MCF 10A (cell line): ENCODE measurements around the gene EDDM3A. TPM values are rescaled to one million over a fixed set of nuclear protein-coding genes. Genes with fewer than 3 reads are reported as not detected.

Experiments
- BruUV-seq: library from RNA; stranded (reverse); fragments of 400-500 nt; replicated peaks from 2 replicates; lab custom pipeline; 2021; lab: Mats Ljungman, UMichigan
- CTCF ChIA-PET: fragments of 300-600 bp; sonication (Branson Sonifier 250); formaldehyde crosslinking; extraction: SDS; loops from one replicate; lab custom pipeline; 2021; ENCODE audit warnings: antibody characterized with exemption, inconsistent platforms; lab: Yijun Ruan, JAX
- POLR2A ChIA-PET: fragments of 300-600, 350-650 bp; sonication (Branson Sonifier 250); formaldehyde crosslinking; extraction: SDS; loops from one replicate; lab custom pipeline; 2020; ENCODE audit warnings: antibody characterized with exemption, inconsistent platforms; lab: Yijun Ruan, JAX
- DNase-seq: peaks from one replicate; pipeline ENCODE4 v3.0.0-alpha.2; 2018; ENCODE audit not compliant: unreplicated experiment
- H3K27ac Mint-ChIP-seq: one replicate; pipeline ENCODE4 v1.8.0; 2022; ENCODE audit warnings: mild to moderate bottlenecking, low read depth, mixed read lengths; ENCODE audit not compliant: unreplicated experiment
- H3K27me3 Mint-ChIP-seq: one replicate; pipeline ENCODE4 v1.8.0; 2022; ENCODE audit warnings: mixed read lengths; ENCODE audit not compliant: insufficient read depth, unreplicated experiment
- H3K36me3 Mint-ChIP-seq: one replicate; pipeline ENCODE4 v1.8.0; 2022; ENCODE audit warnings: mild to moderate bottlenecking, moderate library complexity, mixed read lengths; ENCODE audit not compliant: insufficient read depth, unreplicated experiment
- H3K4me1 Mint-ChIP-seq: one replicate; pipeline ENCODE4 v1.8.0; 2022; ENCODE audit warnings: mixed read lengths; ENCODE audit not compliant: insufficient read depth, unreplicated experiment
- H3K4me3 Mint-ChIP-seq: one replicate; pipeline ENCODE4 v1.8.0; 2022; ENCODE audit warnings: mild to moderate bottlenecking, moderate library complexity, mixed read lengths; ENCODE audit not compliant: unreplicated experiment
- H3K9me3 Mint-ChIP-seq: one replicate; pipeline ENCODE4 v1.8.0; 2022; ENCODE audit warnings: mixed read lengths; ENCODE audit not compliant: unreplicated experiment
- intact Hi-C: fragments of 100-400 bp; cut with micrococcal nuclease; formaldehyde crosslinking; loops from 2 replicates; pipeline ENCODE4 v1.14.1; 2022
- total RNA-seq: library from RNA; stranded (reverse); gene quantifications from 2 replicates; pipeline ENCODE4 v1.2.3, GENCODE V29; 2022
- TF ChIP-seq, protein P1 (sequence below): fragments of 200-600 bp; IDR thresholded peaks from one replicate; pipeline ENCODE4 v1.8.0; 2022; ENCODE audit warnings: antibody characterized with exemption, mild to moderate bottlenecking; ENCODE audit not compliant: unreplicated experiment

Gene EDDM3A
- total RNA-seq, 1 experiment from 2014 or later, result not detected

DNA sequence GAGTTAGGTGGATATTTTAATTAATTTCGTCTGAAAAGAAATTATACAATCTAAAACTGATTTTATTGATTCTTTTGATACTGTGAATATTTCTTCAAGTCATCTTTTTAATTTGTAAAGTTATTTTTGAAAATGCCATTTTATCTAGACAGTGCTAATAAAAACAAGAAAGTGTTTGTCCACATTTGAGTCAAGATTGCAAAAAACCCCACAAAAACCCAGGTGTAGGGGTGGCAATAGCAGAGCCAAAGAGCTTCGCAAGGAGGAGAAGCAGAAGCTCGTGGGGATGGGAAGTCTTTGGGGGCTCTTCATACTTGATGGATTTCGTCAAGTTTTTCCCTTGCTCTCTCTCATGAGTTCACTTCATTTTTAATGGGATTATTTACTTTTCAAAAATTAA, 41.3 kb downstream of the EDDM3A start:
- Mint-ChIP-seq H3K4me1 (no peaks in the 10 kb centered on the region), H3K9me3 (no peaks in the 10 kb centered on the region), H3K36me3 (no peaks in the 10 kb centered on the region), H3K27ac (no peak overlapping the region), H3K27me3 (peaks cover 12% of the 10 kb centered on the region), H3K4me3 (no peak overlapping the region)
- intact Hi-C loops, result no loop called here
- ChIA-PET POLR2A (no interaction called here), CTCF (interaction anchor here (0.7 kb wide), 1 partner anchor 177 kb away, joined by 3 read pairs; no protein-coding TSS in a partner anchor)
- TF ChIP-seq, protein P1, sequence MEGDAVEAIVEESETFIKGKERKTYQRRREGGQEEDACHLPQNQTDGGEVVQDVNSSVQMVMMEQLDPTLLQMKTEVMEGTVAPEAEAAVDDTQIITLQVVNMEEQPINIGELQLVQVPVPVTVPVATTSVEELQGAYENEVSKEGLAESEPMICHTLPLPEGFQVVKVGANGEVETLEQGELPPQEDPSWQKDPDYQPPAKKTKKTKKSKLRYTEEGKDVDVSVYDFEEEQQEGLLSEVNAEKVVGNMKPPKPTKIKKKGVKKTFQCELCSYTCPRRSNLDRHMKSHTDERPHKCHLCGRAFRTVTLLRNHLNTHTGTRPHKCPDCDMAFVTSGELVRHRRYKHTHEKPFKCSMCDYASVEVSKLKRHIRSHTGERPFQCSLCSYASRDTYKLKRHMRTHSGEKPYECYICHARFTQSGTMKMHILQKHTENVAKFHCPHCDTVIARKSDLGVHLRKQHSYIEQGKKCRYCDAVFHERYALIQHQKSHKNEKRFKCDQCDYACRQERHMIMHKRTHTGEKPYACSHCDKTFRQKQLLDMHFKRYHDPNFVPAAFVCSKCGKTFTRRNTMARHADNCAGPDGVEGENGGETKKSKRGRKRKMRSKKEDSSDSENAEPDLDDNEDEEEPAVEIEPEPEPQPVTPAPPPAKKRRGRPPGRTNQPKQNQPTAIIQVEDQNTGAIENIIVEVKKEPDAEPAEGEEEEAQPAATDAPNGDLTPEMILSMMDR, result no peak
- no TSS peak for BruUV-seq
- DNase-seq, result no peak

DNA sequence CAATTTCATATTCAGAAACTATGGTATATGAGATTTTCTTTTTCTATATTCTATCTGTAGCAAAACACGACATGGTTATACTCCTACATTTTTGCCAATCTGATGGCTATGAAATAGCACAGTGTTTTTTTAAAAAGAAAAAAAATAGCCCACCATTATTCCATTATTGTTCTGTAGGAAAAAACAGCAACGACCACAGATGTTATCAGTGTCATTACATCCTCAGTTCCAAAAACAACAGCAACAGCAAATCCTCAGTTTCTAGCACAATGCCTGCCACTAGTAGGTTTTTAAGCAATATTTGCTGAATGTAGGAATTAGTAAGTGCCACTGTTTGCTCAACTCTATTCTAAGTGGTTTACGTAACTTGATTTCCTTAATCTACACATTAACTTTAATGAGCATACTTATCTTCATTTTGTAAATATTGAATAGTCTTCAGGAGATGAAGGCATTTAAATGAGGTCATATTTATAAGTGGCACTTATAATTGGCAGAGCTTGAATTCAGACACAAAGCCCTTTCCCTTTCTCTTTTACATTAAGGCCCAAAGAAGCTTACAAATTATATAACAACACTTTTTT, 43.6 kb downstream of the EDDM3A start:
- Mint-ChIP-seq H3K4me1 (no peaks in the 10 kb centered on the region), H3K27me3 (peaks cover 15% of the 10 kb centered on the region), H3K27ac (no peak overlapping the region), H3K36me3 (no peaks in the 10 kb centered on the region), H3K4me3 (no peak overlapping the region), H3K9me3 (no peaks in the 10 kb centered on the region)
- ChIA-PET CTCF (interaction anchor here (0.8 to 0.9 kb wide), 2 partner anchors 93 to 181 kb away, joined by 3 to 4 read pairs; no protein-coding TSS in a partner anchor), POLR2A (no interaction called here)
- intact Hi-C loops, result no loop called here
- TF ChIP-seq, protein P1, result no peak
- DNase-seq, result no peak
- BruUV-seq, result no TSS peak

GRCh38 chr14:20790464-20791116, 44.9 kb downstream of the EDDM3A start:
- TF ChIP-seq, protein P1, result no peak
- CTCF ChIA-PET, result interaction anchor here (0.9 kb wide), 1 partner anchor 94 kb away, joined by 4 read pairs; no protein-coding TSS in a partner anchor
- no peak for DNase-seq
- H3K9me3 Mint-ChIP-seq, result no peaks in the 10 kb centered on the region
- POLR2A ChIA-PET, result no interaction called here
- no peak overlapping the region for H3K27ac Mint-ChIP-seq
- intact Hi-C loops, result no loop called here
- H3K4me3 Mint-ChIP-seq, result no peak overlapping the region
- peaks cover 21% of the 10 kb centered on the region for H3K27me3 Mint-ChIP-seq
- no peaks in the 10 kb centered on the region for H3K4me1 Mint-ChIP-seq
- no peaks in the 10 kb centered on the region for H3K36me3 Mint-ChIP-seq
- no TSS peak for BruUV-seq

DNA sequence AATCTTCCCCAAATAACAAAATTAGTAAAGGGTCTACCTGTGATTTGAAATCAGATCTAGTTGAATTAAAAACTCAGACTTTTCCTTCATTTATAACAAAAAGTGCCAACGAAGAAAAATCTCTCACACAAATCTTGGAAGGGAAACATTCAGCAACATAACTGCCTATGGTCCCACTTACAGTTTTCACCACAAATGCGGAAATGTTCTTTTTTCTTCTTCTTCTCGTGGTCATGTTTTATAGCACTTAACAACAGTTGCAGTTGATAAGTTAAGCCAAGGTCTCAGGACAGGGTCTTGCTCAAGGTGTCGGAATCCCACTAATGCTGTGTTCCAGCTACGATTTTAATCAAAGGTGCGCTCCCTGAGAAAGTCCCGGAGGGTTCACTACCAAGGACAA, 45.5 kb downstream of the EDDM3A start:
- Mint-ChIP-seq H3K4me1 (no peaks in the 10 kb centered on the region), H3K36me3 (no peaks in the 10 kb centered on the region), H3K4me3 (no peak overlapping the region), H3K27ac (no peak overlapping the region), H3K9me3 (no peaks in the 10 kb centered on the region), H3K27me3 (peaks cover 21% of the 10 kb centered on the region)
- TF ChIP-seq, protein P1, result no peak
- intact Hi-C loops, result no loop called here
- ChIA-PET CTCF (no interaction called here), POLR2A (no interaction called here)
- no peak for DNase-seq
- BruUV-seq, result no TSS peak
